K562 (cell line): ENCODE measurements around the gene TDRD9.

Experiments used
- DNMT1 ChIP-seq: fragments of 450-650 bp; IDR thresholded peaks from 2 replicates; pipeline ENCODE4 v1.6.1; 2016; ENCODE audit warnings: antibody characterized with exemption, mild to moderate bottlenecking
- NFATC3 ChIP-seq: fragments of 450-650 bp; IDR thresholded peaks from 2 replicates; pipeline ENCODE4 v1.6.1; 2017; ENCODE audit warnings: mild to moderate bottlenecking
- POLR2AphosphoS2 ChIP-seq: IDR thresholded peaks from 2 replicates; pipeline ENCODE4 v1.6.1; 2012; ENCODE audit warnings: low read length, improper control_type of control experiment
- SMAD1 ChIP-seq: fragments of 150-350 bp; IDR thresholded peaks from 2 replicates; pipeline ENCODE4 v1.6.1; 2014; ENCODE audit warnings: low read length, low read depth; ENCODE audit not compliant: partially characterized antibody
- SMARCE1 ChIP-seq: fragments of 450-650 bp; IDR thresholded peaks from 2 replicates; pipeline ENCODE4 v1.7.1; 2016; ENCODE audit warnings: mild to moderate bottlenecking
- SREBF1 ChIP-seq: fragments of 150-350 bp; IDR thresholded peaks from 2 replicates; pipeline ENCODE4 v1.6.1; 2014; ENCODE audit warnings: antibody characterized with exemption, low read depth, low read length, borderline replicate concordance
- STAG1 ChIP-seq: sonication (generic); formaldehyde crosslinking; IDR thresholded peaks from 2 replicates; pipeline ENCODE4 v1.5.0; 2020; ENCODE audit warnings: missing genetic modification reagents, borderline replicate concordance
- ZNF766 ChIP-seq: fragments of 200-800 bp; sonication (Bioruptor generic); conservative IDR thresholded peaks from 2 replicates; pipeline ENCODE4 v1.6.1; 2016; ENCODE audit warnings: missing genetic modification characterization, missing compliant biosample characterization
- ZNF79 ChIP-seq: fragments of 250-450 bp; sonication (Bioruptor Pico); IDR thresholded peaks from 2 replicates; pipeline ENCODE4 v1.4.0; 2020; ENCODE audit warnings: low read depth, mild to moderate bottlenecking, moderate library complexity
- TF ChIP-seq, protein P1 (sequence below), 3 experiments: IDR thresholded peaks in 2 of 3; conservative IDR thresholded peaks in 1 of 3; 2 replicates each; pipeline ENCODE4 v1.5.1; 2011 to 2012; ENCODE audit warnings: low read length in 3 of 3, mild to moderate bottlenecking in 3 of 3, control low read depth in 2 of 3, improper control_type of control experiment in 1 of 3, inconsistent platforms in 1 of 3, low read depth in 1 of 3, mixed read lengths in 1 of 3, moderate library complexity in 1 of 3; ENCODE audit not compliant: insufficient read depth in 2 of 3

DNA sequence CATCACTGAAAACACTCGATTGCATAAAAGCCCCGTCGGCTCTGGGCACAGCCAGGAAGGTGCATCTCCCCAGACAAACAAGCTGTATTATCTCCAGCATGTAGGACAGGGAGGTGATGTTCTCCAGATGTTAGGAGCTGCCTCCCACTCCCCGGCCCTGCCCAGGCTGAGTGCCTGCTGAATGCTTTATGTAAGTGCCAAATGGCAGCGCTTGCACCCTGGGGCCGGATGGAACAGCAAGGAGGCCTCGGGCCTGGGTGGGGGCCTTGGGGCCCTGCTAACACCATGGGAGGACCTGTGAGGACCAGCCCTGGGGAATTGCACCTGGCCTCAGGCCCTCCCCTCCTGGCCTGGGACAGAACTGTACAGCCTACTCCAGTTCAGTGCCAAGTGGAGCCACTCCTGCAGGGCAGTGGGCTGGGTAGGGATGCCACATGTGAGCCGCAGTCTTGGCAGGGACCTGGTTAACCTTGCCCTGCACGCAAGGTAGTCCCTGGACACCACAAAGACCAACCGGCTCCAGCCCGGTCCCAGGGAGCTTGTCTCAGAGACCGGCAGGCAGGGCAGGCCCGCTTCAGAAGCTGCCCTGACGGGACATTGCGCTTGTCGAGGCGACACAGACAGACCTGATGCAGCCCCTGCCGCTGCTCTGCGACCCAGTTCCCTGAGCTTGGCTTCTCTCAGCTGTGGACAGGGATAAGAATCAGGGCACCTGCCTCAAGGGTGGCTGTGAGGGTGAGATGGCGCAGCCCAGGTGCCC lies 45.6 kb upstream of the TDRD9 start:
- TF ChIP-seq NFATC3 (no peak), ZNF766 (CRISPR knock-in tag) (no peak), SREBF1 (no peak), ZNF79 (no peak), POLR2AphosphoS2 (no peak), STAG1 (CRISPR knock-in tag) (no peak), DNMT1 (no peak), SMARCE1 (no peak), SMAD1 (no peak)
- TF ChIP-seq, protein P1, sequence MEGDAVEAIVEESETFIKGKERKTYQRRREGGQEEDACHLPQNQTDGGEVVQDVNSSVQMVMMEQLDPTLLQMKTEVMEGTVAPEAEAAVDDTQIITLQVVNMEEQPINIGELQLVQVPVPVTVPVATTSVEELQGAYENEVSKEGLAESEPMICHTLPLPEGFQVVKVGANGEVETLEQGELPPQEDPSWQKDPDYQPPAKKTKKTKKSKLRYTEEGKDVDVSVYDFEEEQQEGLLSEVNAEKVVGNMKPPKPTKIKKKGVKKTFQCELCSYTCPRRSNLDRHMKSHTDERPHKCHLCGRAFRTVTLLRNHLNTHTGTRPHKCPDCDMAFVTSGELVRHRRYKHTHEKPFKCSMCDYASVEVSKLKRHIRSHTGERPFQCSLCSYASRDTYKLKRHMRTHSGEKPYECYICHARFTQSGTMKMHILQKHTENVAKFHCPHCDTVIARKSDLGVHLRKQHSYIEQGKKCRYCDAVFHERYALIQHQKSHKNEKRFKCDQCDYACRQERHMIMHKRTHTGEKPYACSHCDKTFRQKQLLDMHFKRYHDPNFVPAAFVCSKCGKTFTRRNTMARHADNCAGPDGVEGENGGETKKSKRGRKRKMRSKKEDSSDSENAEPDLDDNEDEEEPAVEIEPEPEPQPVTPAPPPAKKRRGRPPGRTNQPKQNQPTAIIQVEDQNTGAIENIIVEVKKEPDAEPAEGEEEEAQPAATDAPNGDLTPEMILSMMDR (IDR thresholded peaks at IDR 0.05 in 2 of 3, conservative IDR thresholded peaks at IDR 0.05 in 1 of 3; ENCODE audit: insufficient read depth in 2 of 3, low read depth in 1 of 3, low read length in 3 of 3) = no peak
